Measurements from ENCODE around the gene BICRA.
"Not testable (repeated sequence)": the region's sequence is repeated elsewhere in the genome, so short reads cannot be mapped to it uniquely, and the experiment has no call there.

Gene BICRA

GRCh38 chr19:47695533-47696262, 86.8 kb downstream of the BICRA start:
- no peak for DNase-seq

GRCh38 chr19:47696635-47697034, 87.7 kb downstream of the BICRA start:
- no peak for DNase-seq

GRCh38 chr19:47697863-47698609, 89.1 kb downstream of the BICRA start:
- peak; percentile 60 to 64 for DNase-seq

- no peak for DNase-seq
These were observed 89.9 kb downstream of the BICRA start for GRCh38 chr19:47698631-47699359.

GRCh38 chr19:47699360-47699917, 90.5 kb downstream of the BICRA start:
- DNase-seq: peak; percentile 41 to 49

GRCh38 chr19:47700934-47701716, 92.2 kb downstream of the BICRA start:
- no peak for DNase-seq

GRCh38 chr19:47701717-47702552, 93.0 kb downstream of the BICRA start:
- DNase-seq: no peak

- DNase-seq: no peak
These were observed 93.7 kb downstream of the BICRA start for GRCh38 chr19:47702671-47703070.

GRCh38 chr19:47703301-47703700, 94.4 kb downstream of the BICRA start:
- DNase-seq: no peak

GRCh38 chr19:47704024-47704423, 95.1 kb downstream of the BICRA start:
- DNase-seq: no peak

GRCh38 chr19:47704656-47705055, 95.7 kb downstream of the BICRA start:
- no peak for DNase-seq

- DNase-seq: peak; percentile 73 to 76
These were observed 98.4 kb downstream of the BICRA start for GRCh38 chr19:47707135-47707925.

- DNase-seq: no peak
These were observed 102.8 kb downstream of the BICRA start for GRCh38 chr19:47711652-47712242.

- DNase-seq: peak; percentile 19 to 21
These were observed 104.4 kb downstream of the BICRA start, which contains the start of gene EHD2 for GRCh38 chr19:47713046-47714021. Gene EHD2 (plus strand): TSS chr19:47713422. CDS start chr19:47716613, 3,191 bp downstream.

- no peak for DNase-seq
These were observed 105.4 kb downstream of the BICRA start for GRCh38 chr19:47714339-47714738.

- DNase-seq: not testable (repeated sequence)
These were observed 105.9 kb downstream of the BICRA start for GRCh38 chr19:47714855-47715254.

GRCh38 chr19:47716270-47716937, 107.5 kb downstream of the BICRA start:
- DNase-seq: no peak

GRCh38 chr19:47718415-47719046, 109.6 kb downstream of the BICRA start:
- DNase-seq: not testable (repeated sequence)
